ENCODE data around the gene SLC66A3.

GRCh38 chr2:11157296-11157695 lies 2.0 kb downstream of the SLC66A3 start:
- TF ChIP-seq CTCF (IDR thresholded peaks at IDR 0.05) (no peak), POLR2A (IDR thresholded peaks at IDR 0.05; ENCODE audit: low read depth) (no peak), POLR2AphosphoS5 (IDR thresholded peaks at IDR 0.05) (no peak), EP300 (IDR thresholded peaks at IDR 0.05) (no peak)

Measured in esophagus muscularis mucosa (tissue), 4 donors.